SIG-M5 (cell line): ENCODE measurements around the gene FOS.
"Not testable (repeated sequence)": the region's sequence is repeated elsewhere in the genome, so short reads cannot be mapped to it uniquely, and the experiment has no call there.

Experiments used
- DNase-seq: peaks from one replicate; lab custom pipeline; 2025; lab: John Stamatoyannopoulos, UW

FOS gene

GRCh38 chr14:75294649-75295033 is 16.0 kb downstream of the FOS start:
- DNase-seq = no peak

- no peak for DNase-seq
Measured at GRCh38 chr14:75295061-75295461, 16.4 kb downstream of the FOS start.

GRCh38 chr14:75295491-75296345 is 17.1 kb downstream of the FOS start:
- peak; percentile 65 for DNase-seq

GRCh38 chr14:75297411-75298040 is 18.9 kb downstream of the FOS start:
- peak; percentile 44 for DNase-seq

GRCh38 chr14:75298187-75298965 is 19.7 kb downstream of the FOS start:
- DNase-seq = no peak

GRCh38 chr14:75299059-75299458 is 20.4 kb downstream of the FOS start:
- peak; percentile 62 for DNase-seq

- DNase-seq = no peak
Measured at GRCh38 chr14:75299576-75299975, 20.9 kb downstream of the FOS start.

GRCh38 chr14:75301666-75302325 is 23.2 kb downstream of the FOS start:
- DNase-seq = peak; percentile 33

GRCh38 chr14:75303381-75303789 is 24.8 kb downstream of the FOS start:
- peak; percentile 28 for DNase-seq

- DNase-seq = not testable (repeated sequence)
Measured at GRCh38 chr14:75306410-75306809, 27.8 kb downstream of the FOS start.

GRCh38 chr14:75306927-75307699 is 28.5 kb downstream of the FOS start:
- DNase-seq = no peak

GRCh38 chr14:75307700-75308379 is 29.2 kb downstream of the FOS start:
- DNase-seq = no peak

- not testable (repeated sequence) for DNase-seq
Measured at GRCh38 chr14:75308991-75309390, 30.4 kb downstream of the FOS start.

GRCh38 chr14:75309561-75309960 is 30.9 kb downstream of the FOS start:
- DNase-seq = not testable (repeated sequence)

GRCh38 chr14:75310295-75311111 is 31.9 kb downstream of the FOS start:
- no peak for DNase-seq

- no peak for DNase-seq
Measured at GRCh38 chr14:75311356-75311755, 32.7 kb downstream of the FOS start.

GRCh38 chr14:75312341-75312740 is 33.7 kb downstream of the FOS start:
- no peak for DNase-seq

GRCh38 chr14:75313294-75313693 is 34.7 kb downstream of the FOS start:
- no peak for DNase-seq

- DNase-seq = no peak
Measured at GRCh38 chr14:75315144-75315543, 36.5 kb downstream of the FOS start.

- no peak for DNase-seq
Measured at GRCh38 chr14:75317148-75317547, 38.5 kb downstream of the FOS start.
